Stimulated activated effector memory CD8-positive, alpha-beta T cell treated with anti-CD3 and anti-CD28 coated beads, Interleukin-12 subunit alpha, Interleukin-12 subunit beta, amount 100 ng/mL, for 72 hours (primary cell): ENCODE results near the gene NFIC.
"Not testable (repeated sequence)": the region's sequence is repeated elsewhere in the genome, so short reads cannot be mapped to it uniquely, and the experiment has no call there.

Source experiments
- ATAC-seq: fragments of 150-1000 bp; cut with Tn5 transposase; 2 replicates; pipeline ENCODE4 v1.10.0; 2021
- DNase-seq, 2 donors: peaks; one replicate each; pipeline ENCODE4 v3.0.0; 2021 to 2022; ENCODE audit warnings: low spot score in 2 of 2
- H3K27ac Mint-ChIP-seq: one replicate; pipeline ENCODE4 v1.8.0; 2022; ENCODE audit warnings: mild to moderate bottlenecking, mixed read lengths
- H3K36me3 Mint-ChIP-seq: one replicate; pipeline ENCODE4 v1.8.0; 2022; ENCODE audit warnings: mild to moderate bottlenecking, mixed read lengths
- H3K4me1 Mint-ChIP-seq: one replicate; pipeline ENCODE4 v1.8.0; 2022; ENCODE audit warnings: mixed read lengths
- H3K4me3 Mint-ChIP-seq: one replicate; pipeline ENCODE4 v1.8.0; 2022; ENCODE audit warnings: mild to moderate bottlenecking, mixed read lengths
- H3K9me3 Mint-ChIP-seq: one replicate; pipeline ENCODE4 v1.8.0; 2022; ENCODE audit warnings: mixed read lengths

NFIC gene

GRCh38 chr19:3391911-3392310, 25.5 kb downstream of the NFIC start:
- H3K4me1 Mint-ChIP-seq, H3K4me3 Mint-ChIP-seq, H3K36me3 Mint-ChIP-seq, H3K27ac Mint-ChIP-seq, H3K9me3 Mint-ChIP-seq, ATAC-seq, DNase-seq: not testable (repeated sequence)

GRCh38 chr19:3392480-3392879, 26.1 kb downstream of the NFIC start:
- Mint-ChIP-seq H3K4me3 (no peak overlapping the region), H3K9me3 (no peaks in the 10 kb centered on the region), H3K36me3 (no peaks in the 10 kb centered on the region), H3K4me1 (no peaks in the 10 kb centered on the region), H3K27ac (no peak overlapping the region)
- DNase-seq (no peak), ATAC-seq (no peak)

- H3K27ac Mint-ChIP-seq: no peak overlapping the region
- no peak for DNase-seq
- H3K36me3 Mint-ChIP-seq: no peaks in the 10 kb centered on the region
- H3K4me3 Mint-ChIP-seq: no peak overlapping the region
- no peaks in the 10 kb centered on the region for H3K9me3 Mint-ChIP-seq
- H3K4me1 Mint-ChIP-seq: no peaks in the 10 kb centered on the region
- ATAC-seq: no peak
These were observed 30.5 kb downstream of the NFIC start for GRCh38 chr19:3396881-3397265.

- ATAC-seq: peak; percentile 28
- no peaks in the 10 kb centered on the region for H3K36me3 Mint-ChIP-seq
- no peaks in the 10 kb centered on the region for H3K9me3 Mint-ChIP-seq
- no peak overlapping the region for H3K27ac Mint-ChIP-seq
- H3K4me3 Mint-ChIP-seq: no peak overlapping the region
- no peak for DNase-seq
- H3K4me1 Mint-ChIP-seq: no peaks in the 10 kb centered on the region
These were observed 31.1 kb downstream of the NFIC start for GRCh38 chr19:3397266-3398022.

GRCh38 chr19:3398114-3398899, 31.9 kb downstream of the NFIC start:
- H3K4me3 Mint-ChIP-seq: no peak overlapping the region
- H3K9me3 Mint-ChIP-seq: no peaks in the 10 kb centered on the region
- H3K27ac Mint-ChIP-seq: no peak overlapping the region
- no peaks in the 10 kb centered on the region for H3K36me3 Mint-ChIP-seq
- no peaks in the 10 kb centered on the region for H3K4me1 Mint-ChIP-seq
- no peak for ATAC-seq
- no peak for DNase-seq

- ATAC-seq: no peak
These were observed 32.5 kb downstream of the NFIC start for GRCh38 chr19:3398900-3399278.

GRCh38 chr19:3399311-3399710, 32.9 kb downstream of the NFIC start:
- not testable (repeated sequence) for DNase-seq, H3K27ac Mint-ChIP-seq, H3K36me3 Mint-ChIP-seq, H3K4me1 Mint-ChIP-seq, H3K4me3 Mint-ChIP-seq, H3K9me3 Mint-ChIP-seq, ATAC-seq

More at GRCh38 chr19:3398900-3399278, 32.5 kb downstream of the NFIC start:
- no peak for DNase-seq
- Mint-ChIP-seq H3K4me1 (no peaks in the 10 kb centered on the region), H3K4me3 (no peak overlapping the region), H3K36me3 (no peaks in the 10 kb centered on the region), H3K9me3 (no peaks in the 10 kb centered on the region), H3K27ac (no peak overlapping the region)

GRCh38 chr19:3401004-3401768, 34.8 kb downstream of the NFIC start:
- DNase-seq: no peak
- ATAC-seq: no peak
- Mint-ChIP-seq H3K4me1 (no peaks in the 10 kb centered on the region), H3K9me3 (no peaks in the 10 kb centered on the region), H3K27ac (peak overlapping the region; percentile 16), H3K36me3 (peaks cover under 1% of the 10 kb centered on the region), H3K4me3 (no peak overlapping the region)

GRCh38 chr19:3402631-3403443, 36.5 kb downstream of the NFIC start:
- Mint-ChIP-seq H3K27ac (no peak overlapping the region), H3K4me1 (peaks cover 4% of the 10 kb centered on the region), H3K9me3 (no peaks in the 10 kb centered on the region), H3K36me3 (peaks cover 6% of the 10 kb centered on the region), H3K4me3 (no peak overlapping the region)
- ATAC-seq: no peak
- no peak for DNase-seq

- H3K36me3 Mint-ChIP-seq: peaks cover 6% of the 10 kb centered on the region
- ATAC-seq (no peak), DNase-seq (no peak)
- H3K9me3 Mint-ChIP-seq: no peaks in the 10 kb centered on the region
- no peak overlapping the region for H3K4me3 Mint-ChIP-seq
- H3K4me1 Mint-ChIP-seq: peaks cover 4% of the 10 kb centered on the region
- H3K27ac Mint-ChIP-seq: no peak overlapping the region
These were observed 37.3 kb downstream of the NFIC start for GRCh38 chr19:3403489-3404323.

GRCh38 chr19:3404324-3405260, 38.2 kb downstream of the NFIC start:
- H3K4me3 Mint-ChIP-seq: no peak overlapping the region
- no peak for DNase-seq
- H3K4me1 Mint-ChIP-seq: peaks cover 4% of the 10 kb centered on the region
- H3K9me3 Mint-ChIP-seq: no peaks in the 10 kb centered on the region
- no peak for ATAC-seq
- H3K36me3 Mint-ChIP-seq: peaks cover 15% of the 10 kb centered on the region
- no peak overlapping the region for H3K27ac Mint-ChIP-seq

- H3K4me1 Mint-ChIP-seq: peaks cover 4% of the 10 kb centered on the region
- no peak for DNase-seq
- no peak for ATAC-seq
- peaks cover 15% of the 10 kb centered on the region for H3K36me3 Mint-ChIP-seq
- H3K27ac Mint-ChIP-seq: no peak overlapping the region
- no peaks in the 10 kb centered on the region for H3K9me3 Mint-ChIP-seq
- H3K4me3 Mint-ChIP-seq: no peak overlapping the region
These were observed 38.9 kb downstream of the NFIC start for GRCh38 chr19:3405261-3405653.

GRCh38 chr19:3406571-3407111, 40.3 kb downstream of the NFIC start:
- ATAC-seq: no peak
- Mint-ChIP-seq H3K4me3 (no peak overlapping the region), H3K36me3 (peaks cover 15% of the 10 kb centered on the region), H3K9me3 (no peaks in the 10 kb centered on the region), H3K27ac (peak overlapping the region; percentile 77), H3K4me1 (peaks cover 4% of the 10 kb centered on the region)
- DNase-seq: no peak
